OCI-LY1 (cell line): ENCODE data around the gene IL16.

Experiments used
- H2AFZ ChIP-seq: fragments of 200-600 bp; sonication (generic), shearing (Covaris generic); 2 replicates; pipeline ENCODE4 v1.6.0; 2014; ENCODE audit warnings: antibody characterized with exemption, mild to moderate bottlenecking, low read length
- H3F3A ChIP-seq: fragments of 200-600 bp; sonication (generic), shearing (Covaris generic); 2 replicates; pipeline ENCODE4 v1.6.0; 2014; ENCODE audit warnings: mild to moderate bottlenecking, antibody characterized with exemption, low read length, moderate library complexity; ENCODE audit not compliant: insufficient read depth
- H3K27ac ChIP-seq: fragments of 200-600 bp; sonication (generic); 2 replicates; pipeline ENCODE4 v1.5.1; 2014; ENCODE audit warnings: low read length, mixed run types, mild to moderate bottlenecking, low read depth; ENCODE audit not compliant: poor library complexity, severe bottlenecking
- H3K27me3 ChIP-seq: fragments of 200-600 bp; sonication (generic); 2 replicates; pipeline ENCODE4 v1.6.0; 2014; ENCODE audit warnings: antibody characterized with exemption, mild to moderate bottlenecking, low read length, moderate library complexity; ENCODE audit not compliant: insufficient read depth
- H3K36me3 ChIP-seq: fragments of 200-600 bp; sonication (generic); 2 replicates; pipeline ENCODE4 v1.6.1; 2014; ENCODE audit warnings: mild to moderate bottlenecking, antibody characterized with exemption, low read length, moderate library complexity, mixed read lengths; ENCODE audit not compliant: insufficient read depth
- H3K4me1 ChIP-seq: fragments of 200-600 bp; sonication (generic); 2 replicates; pipeline ENCODE4 v1.5.1; 2014; ENCODE audit warnings: mild to moderate bottlenecking, low read length, moderate library complexity; ENCODE audit not compliant: insufficient read depth, severe bottlenecking
- H3K4me2 ChIP-seq: fragments of 200-600 bp; sonication (generic), shearing (Covaris generic); 2 replicates; pipeline ENCODE4 v1.6.1; 2014; ENCODE audit warnings: low read length
- H3K4me3 ChIP-seq: fragments of 200-600 bp; sonication (generic); 2 replicates; pipeline ENCODE4 v1.5.1; 2014; ENCODE audit warnings: low read length, low read depth, mild to moderate bottlenecking, mixed read lengths; ENCODE audit not compliant: poor library complexity, severe bottlenecking
- H3K79me2 ChIP-seq: fragments of 200-600 bp; shearing (Covaris generic); 2 replicates; pipeline ENCODE4 v1.6.1; 2016; ENCODE audit warnings: mixed run types, low read length, mixed read lengths; ENCODE audit not compliant: insufficient read depth
- H3K9ac ChIP-seq: fragments of 200-600 bp; sonication (generic), shearing (Covaris generic); 2 replicates; pipeline ENCODE4 v1.6.1; 2014; ENCODE audit warnings: mild to moderate bottlenecking, low read length, mixed read lengths
- H3K9me2 ChIP-seq: fragments of 200-600 bp; sonication (generic), shearing (Covaris generic); 2 replicates; pipeline ENCODE4 v1.6.1; 2014; ENCODE audit warnings: low read depth, mild to moderate bottlenecking, low read length, mixed read lengths
- H3K9me3 ChIP-seq: fragments of 200-600 bp; shearing (Covaris generic); 2 replicates; pipeline ENCODE4 v1.6.1; 2014; ENCODE audit warnings: low read length, mixed read lengths
- H4K20me1 ChIP-seq: fragments of 200-600 bp; sonication (generic), shearing (Covaris generic); 2 replicates; pipeline ENCODE4 v1.6.0; 2016; ENCODE audit warnings: mild to moderate bottlenecking, low read length; ENCODE audit not compliant: insufficient read depth
- CTCF ChIP-seq: fragments of 200-600 bp; sonication (generic), shearing (Covaris generic); IDR thresholded peaks from 2 replicates; pipeline ENCODE4 v1.5.1; 2017; ENCODE audit warnings: mild to moderate bottlenecking, antibody characterized with exemption, low read length, moderate library complexity, mixed read lengths
- EZH2 ChIP-seq: fragments of 200-600 bp; sonication (generic), shearing (Covaris generic); IDR thresholded peaks from 2 replicates; pipeline ENCODE4 v1.8.0; 2017; ENCODE audit warnings: borderline replicate concordance, mixed run types, mild to moderate bottlenecking, antibody characterized with exemption, low read length, moderate library complexity, mixed read lengths

The IL16 gene

GRCh38 chr15:81284256-81285031, 87.8 kb downstream of the IL16 start:
- Histone ChIP-seq H3K27me3 (no peaks in the 10 kb centered on the region), H3K9ac (peak overlapping the region; percentile 28; the same call in 1 of the 2 replicates), H3K9me3 (no peaks in the 10 kb centered on the region), H3F3A (no peaks in the 10 kb centered on the region), H2AFZ (peak overlapping the region; percentile 76; the same call in 1 of the 2 replicates), H3K36me3 (no peaks in the 10 kb centered on the region), H4K20me1 (no peaks in the 10 kb centered on the region), H3K4me1 (peaks cover 30% of the 10 kb centered on the region), H3K79me2 (no peaks in the 10 kb centered on the region), H3K4me3 (no peak overlapping the region), H3K9me2 (no peaks in the 10 kb centered on the region), H3K27ac (peak overlapping the region; percentile 65), H3K4me2 (peak overlapping the region; percentile 43)
- TF ChIP-seq EZH2 (no peak), CTCF (no peak)

GRCh38 chr15:81285461-81285860, 88.8 kb downstream of the IL16 start:
- H3K79me2 ChIP-seq: no peaks in the 10 kb centered on the region
- peak overlapping the region; percentile 65 for H3K27ac ChIP-seq
- H3K27me3 ChIP-seq: no peaks in the 10 kb centered on the region
- H3K36me3 ChIP-seq: no peaks in the 10 kb centered on the region
- peaks cover 30% of the 10 kb centered on the region for H3K4me1 ChIP-seq
- H3K9ac ChIP-seq: peak overlapping the region; percentile 16; the same call in 1 of the 2 replicates
- no peaks in the 10 kb centered on the region for H4K20me1 ChIP-seq
- H2AFZ ChIP-seq: peak overlapping the region; percentile 76; the same call in 1 of the 2 replicates
- peak overlapping the region; percentile 43 for H3K4me2 ChIP-seq
- H3F3A ChIP-seq: no peaks in the 10 kb centered on the region
- no peaks in the 10 kb centered on the region for H3K9me2 ChIP-seq
- H3K9me3 ChIP-seq: no peaks in the 10 kb centered on the region
- TF ChIP-seq EZH2: no peak
- no peak for TF ChIP-seq CTCF
- no peak overlapping the region for H3K4me3 ChIP-seq

GRCh38 chr15:81286621-81287121, 90.0 kb downstream of the IL16 start:
- no peak overlapping the region for H3K27ac ChIP-seq
- no peaks in the 10 kb centered on the region for H3K9me3 ChIP-seq
- H3K4me2 ChIP-seq: no peak overlapping the region
- no peaks in the 10 kb centered on the region for H4K20me1 ChIP-seq
- H3K4me3 ChIP-seq: no peak overlapping the region
- H3K9me2 ChIP-seq: no peaks in the 10 kb centered on the region
- no peak overlapping the region; the same call in 1 of the 2 replicates for H2AFZ ChIP-seq
- H3K4me1 ChIP-seq: peaks cover 37% of the 10 kb centered on the region
- H3F3A ChIP-seq: no peaks in the 10 kb centered on the region
- no peaks in the 10 kb centered on the region for H3K27me3 ChIP-seq
- no peak overlapping the region for H3K9ac ChIP-seq
- no peaks in the 10 kb centered on the region for H3K79me2 ChIP-seq
- TF ChIP-seq EZH2: no peak
- no peak for TF ChIP-seq CTCF
- no peaks in the 10 kb centered on the region for H3K36me3 ChIP-seq
